ENCODE data around the gene TMEM88. TPM values are rescaled to one million over a fixed set of nuclear protein-coding genes. Genes with fewer than 3 reads are reported as not detected.

TMEM88 gene
- total and polyA plus RNA-seq, 2 of the 13 experiments (the other 11 are each of a cell fraction or from before 2014, with no cell fraction given) = 0.31 to 0.66 TPM

DNA sequence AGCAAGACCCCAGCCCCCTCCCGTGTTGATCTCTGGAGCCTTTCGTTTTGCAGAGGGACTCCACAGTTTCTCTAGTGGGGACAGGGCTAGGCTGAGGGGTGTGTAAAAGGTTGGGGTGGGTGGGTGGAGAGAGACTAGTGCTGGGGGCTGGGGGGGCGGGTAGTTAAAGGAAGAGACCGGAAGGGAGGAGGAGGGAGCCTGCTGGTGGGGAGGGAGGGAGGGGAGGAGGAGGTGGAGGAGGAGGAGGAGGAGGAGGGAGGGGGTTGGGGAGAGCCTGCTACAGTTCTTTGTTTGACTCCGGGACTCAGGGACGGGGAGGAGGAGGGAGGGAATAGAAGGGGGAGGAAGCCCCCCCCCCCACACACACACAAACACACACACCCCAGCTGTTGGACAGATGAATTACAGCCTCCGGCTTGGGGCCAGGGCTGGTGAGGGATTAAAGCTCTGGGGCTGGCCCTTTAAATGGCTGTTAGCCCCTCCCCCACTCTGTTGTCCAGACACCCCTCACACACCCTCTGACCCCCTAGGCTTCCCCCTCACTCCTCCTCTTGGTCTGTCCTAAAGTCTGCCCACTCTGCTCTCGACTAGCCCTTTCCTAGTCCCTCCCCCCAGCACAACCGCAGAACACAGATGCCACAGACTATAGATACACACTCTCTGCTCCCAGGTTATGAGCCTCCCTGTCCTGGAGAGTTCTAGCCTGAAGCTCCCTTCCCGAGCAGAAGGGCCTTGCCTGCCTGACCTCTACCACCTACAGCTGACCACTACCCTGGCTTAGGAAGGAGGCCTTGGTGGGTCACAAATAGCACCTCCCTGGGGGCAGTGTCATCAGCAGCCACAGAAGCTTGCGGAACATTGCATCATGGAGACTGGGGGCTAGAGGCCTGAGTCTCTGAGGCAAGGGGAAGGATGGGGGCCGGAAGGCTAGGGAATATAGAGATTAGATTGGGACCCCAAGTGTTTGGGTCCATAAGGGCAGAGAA is 16.5 kb upstream of the TMEM88 start (continued):
- TF ChIP-seq PHF20 (CRISPR knock-in tag; IDR thresholded peaks at IDR 0.05) (no peak), ZNF782 (CRISPR knock-in tag; IDR thresholded peaks at IDR 0.05; ENCODE audit: borderline replicate concordance) (0 out of 2 replicates have a peak, but pooled peaks have one; percentile 28), POLR2G (IDR thresholded peaks at IDR 0.05; ENCODE audit: low read depth, low read length) (peak; percentile 58), ZZZ3 (CRISPR knock-in tag; IDR thresholded peaks at IDR 0.05; ENCODE audit: borderline replicate concordance) (no peak), GATAD1 (CRISPR knock-in tag; IDR thresholded peaks at IDR 0.05) (0 out of 2 replicates have a peak, but pooled peaks have one; percentile 15), TGIF2 (CRISPR knock-in tag; IDR thresholded peaks at IDR 0.05) (peak; percentile 48; the same call in 1 of the 2 replicates), SMAD1 (CRISPR knock-in tag; IDR thresholded peaks at IDR 0.05; ENCODE audit: borderline replicate concordance, low read depth) (no peak), IRX3 (CRISPR knock-in tag; IDR thresholded peaks at IDR 0.05; ENCODE audit: borderline replicate concordance, low read depth) (no peak), RARG (CRISPR knock-in tag; IDR thresholded peaks at IDR 0.05; ENCODE audit: low read depth) (no peak), FOXO1 (CRISPR knock-in tag; IDR thresholded peaks at IDR 0.05) (no peak), ZNF557 (CRISPR knock-in tag; IDR thresholded peaks at IDR 0.05) (no peak), EED (CRISPR knock-in tag; IDR thresholded peaks at IDR 0.05) (0 out of 2 replicates have a peak, but pooled peaks have one; percentile 15), NFIB (CRISPR knock-in tag; IDR thresholded peaks at IDR 0.05; ENCODE audit: borderline replicate concordance) (no peak), EP300 (IDR thresholded peaks at IDR 0.05; ENCODE audit: low read depth in 2 of 2, low read length in 2 of 2) (no peak), EP300 (CRISPR knock-in tag; IDR thresholded peaks at IDR 0.05; ENCODE audit: borderline replicate concordance) (peak; percentile 79), THYN1 (CRISPR knock-in tag; IDR thresholded peaks at IDR 0.05; ENCODE audit: borderline replicate concordance, low read depth) (no peak)
- TF ChIP-seq, protein P1, sequence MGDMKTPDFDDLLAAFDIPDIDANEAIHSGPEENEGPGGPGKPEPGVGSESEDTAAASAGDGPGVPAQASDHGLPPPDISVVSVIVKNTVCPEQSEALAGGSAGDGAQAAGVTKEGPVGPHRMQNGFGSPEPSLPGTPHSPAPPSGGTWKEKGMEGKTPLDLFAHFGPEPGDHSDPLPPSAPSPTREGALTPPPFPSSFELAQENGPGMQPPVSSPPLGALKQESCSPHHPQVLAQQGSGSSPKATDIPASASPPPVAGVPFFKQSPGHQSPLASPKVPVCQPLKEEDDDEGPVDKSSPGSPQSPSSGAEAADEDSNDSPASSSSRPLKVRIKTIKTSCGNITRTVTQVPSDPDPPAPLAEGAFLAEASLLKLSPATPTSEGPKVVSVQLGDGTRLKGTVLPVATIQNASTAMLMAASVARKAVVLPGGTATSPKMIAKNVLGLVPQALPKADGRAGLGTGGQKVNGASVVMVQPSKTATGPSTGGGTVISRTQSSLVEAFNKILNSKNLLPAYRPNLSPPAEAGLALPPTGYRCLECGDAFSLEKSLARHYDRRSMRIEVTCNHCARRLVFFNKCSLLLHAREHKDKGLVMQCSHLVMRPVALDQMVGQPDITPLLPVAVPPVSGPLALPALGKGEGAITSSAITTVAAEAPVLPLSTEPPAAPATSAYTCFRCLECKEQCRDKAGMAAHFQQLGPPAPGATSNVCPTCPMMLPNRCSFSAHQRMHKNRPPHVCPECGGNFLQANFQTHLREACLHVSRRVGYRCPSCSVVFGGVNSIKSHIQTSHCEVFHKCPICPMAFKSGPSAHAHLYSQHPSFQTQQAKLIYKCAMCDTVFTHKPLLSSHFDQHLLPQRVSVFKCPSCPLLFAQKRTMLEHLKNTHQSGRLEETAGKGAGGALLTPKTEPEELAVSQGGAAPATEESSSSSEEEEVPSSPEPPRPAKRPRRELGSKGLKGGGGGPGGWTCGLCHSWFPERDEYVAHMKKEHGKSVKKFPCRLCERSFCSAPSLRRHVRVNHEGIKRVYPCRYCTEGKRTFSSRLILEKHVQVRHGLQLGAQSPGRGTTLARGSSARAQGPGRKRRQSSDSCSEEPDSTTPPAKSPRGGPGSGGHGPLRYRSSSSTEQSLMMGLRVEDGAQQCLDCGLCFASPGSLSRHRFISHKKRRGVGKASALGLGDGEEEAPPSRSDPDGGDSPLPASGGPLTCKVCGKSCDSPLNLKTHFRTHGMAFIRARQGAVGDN (CRISPR knock-in tag; IDR thresholded peaks at IDR 0.05) = peak; percentile 22; the same call in 1 of the 2 replicates
- TF ChIP-seq, protein P2, sequence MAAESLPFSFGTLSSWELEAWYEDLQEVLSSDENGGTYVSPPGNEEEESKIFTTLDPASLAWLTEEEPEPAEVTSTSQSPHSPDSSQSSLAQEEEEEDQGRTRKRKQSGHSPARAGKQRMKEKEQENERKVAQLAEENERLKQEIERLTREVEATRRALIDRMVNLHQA (CRISPR knock-in tag; IDR thresholded peaks at IDR 0.05) = peak; percentile 89; the same call in 1 of the 2 replicates
- TF ChIP-seq, protein P3, sequence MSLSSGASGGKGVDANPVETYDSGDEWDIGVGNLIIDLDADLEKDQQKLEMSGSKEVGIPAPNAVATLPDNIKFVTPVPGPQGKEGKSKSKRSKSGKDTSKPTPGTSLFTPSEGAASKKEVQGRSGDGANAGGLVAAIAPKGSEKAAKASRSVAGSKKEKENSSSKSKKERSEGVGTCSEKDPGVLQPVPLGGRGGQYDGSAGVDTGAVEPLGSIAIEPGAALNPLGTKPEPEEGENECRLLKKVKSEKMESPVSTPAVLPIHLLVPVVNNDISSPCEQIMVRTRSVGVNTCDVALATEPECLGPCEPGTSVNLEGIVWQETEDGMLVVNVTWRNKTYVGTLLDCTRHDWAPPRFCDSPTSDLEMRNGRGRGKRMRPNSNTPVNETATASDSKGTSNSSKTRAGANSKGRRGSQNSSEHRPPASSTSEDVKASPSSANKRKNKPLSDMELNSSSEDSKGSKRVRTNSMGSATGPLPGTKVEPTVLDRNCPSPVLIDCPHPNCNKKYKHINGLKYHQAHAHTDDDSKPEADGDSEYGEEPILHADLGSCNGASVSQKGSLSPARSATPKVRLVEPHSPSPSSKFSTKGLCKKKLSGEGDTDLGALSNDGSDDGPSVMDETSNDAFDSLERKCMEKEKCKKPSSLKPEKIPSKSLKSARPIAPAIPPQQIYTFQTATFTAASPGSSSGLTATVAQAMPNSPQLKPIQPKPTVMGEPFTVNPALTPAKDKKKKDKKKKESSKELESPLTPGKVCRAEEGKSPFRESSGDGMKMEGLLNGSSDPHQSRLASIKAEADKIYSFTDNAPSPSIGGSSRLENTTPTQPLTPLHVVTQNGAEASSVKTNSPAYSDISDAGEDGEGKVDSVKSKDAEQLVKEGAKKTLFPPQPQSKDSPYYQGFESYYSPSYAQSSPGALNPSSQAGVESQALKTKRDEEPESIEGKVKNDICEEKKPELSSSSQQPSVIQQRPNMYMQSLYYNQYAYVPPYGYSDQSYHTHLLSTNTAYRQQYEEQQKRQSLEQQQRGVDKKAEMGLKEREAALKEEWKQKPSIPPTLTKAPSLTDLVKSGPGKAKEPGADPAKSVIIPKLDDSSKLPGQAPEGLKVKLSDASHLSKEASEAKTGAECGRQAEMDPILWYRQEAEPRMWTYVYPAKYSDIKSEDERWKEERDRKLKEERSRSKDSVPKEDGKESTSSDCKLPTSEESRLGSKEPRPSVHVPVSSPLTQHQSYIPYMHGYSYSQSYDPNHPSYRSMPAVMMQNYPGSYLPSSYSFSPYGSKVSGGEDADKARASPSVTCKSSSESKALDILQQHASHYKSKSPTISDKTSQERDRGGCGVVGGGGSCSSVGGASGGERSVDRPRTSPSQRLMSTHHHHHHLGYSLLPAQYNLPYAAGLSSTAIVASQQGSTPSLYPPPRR (CRISPR knock-in tag; IDR thresholded peaks at IDR 0.05; ENCODE audit: borderline replicate concordance) = peak; percentile 29; the same call in 1 of the 2 replicates

Data from HepG2 (cell line).